ENCODE measurements around the gene EHMT1.

The EHMT1 gene

GRCh38 chr9:137694236-137694959 is 75.6 kb downstream of the EHMT1 start:
- Histone ChIP-seq H3K4me3 (ENCODE audit: insufficient read depth in 1 of 2, low read depth in 1 of 2, low read length in 2 of 2) (no peak overlapping the region), H3K14ac (ENCODE audit: low read length in 2 of 2) (no peak overlapping the region), H2BK15ac (ENCODE audit: low read depth, poor library complexity, severe bottlenecking) (no peak overlapping the region), H2BK120ac (ENCODE audit: low read depth, low read length) (no peak overlapping the region), H3K4me2 (ENCODE audit: low read length, poor library complexity, severe bottlenecking) (no peak overlapping the region), H2AK5ac (ENCODE audit: low read length, severe bottlenecking) (no peak overlapping the region), H3K18ac (ENCODE audit: low read depth in 1 of 2, low read length in 2 of 2) (no peak overlapping the region), H4K91ac (ENCODE audit: low read length) (no peak overlapping the region), H3K9ac (ENCODE audit: low read length) (no peak overlapping the region), H3K79me1 (replicated peaks; ENCODE audit: low read length, poor library complexity, severe bottlenecking) (peaks cover 39% of the 10 kb centered on the region), H3K36me3 (ENCODE audit: control insufficient read depth in 1 of 2, insufficient read depth in 2 of 2, low read depth in 1 of 2, low read length in 2 of 2) (peaks cover 0 to 9% of the 10 kb centered on the region in 2 experiments), H3K27me3 (ENCODE audit: control insufficient read depth in 1 of 2, insufficient read depth in 1 of 2, low read length in 2 of 2) (no peaks in the 10 kb centered on the region), H3K23ac (ENCODE audit: low read length in 2 of 2) (peak overlapping the region in 1 of 2 experiments; percentile 41), H3K9me3 (ENCODE audit: control insufficient read depth, low read length) (no peaks in the 10 kb centered on the region), H2BK5ac (ENCODE audit: low read depth, low read length, poor library complexity, severe bottlenecking) (no peak overlapping the region), H3K4me1 (ENCODE audit: control insufficient read depth, insufficient read depth, low read depth, low read length) (peaks cover 26% of the 10 kb centered on the region), H2BK12ac (ENCODE audit: low read length in 2 of 2) (no peak overlapping the region), H4K8ac (ENCODE audit: low read length) (peak overlapping the region; percentile 52), H3K4ac (ENCODE audit: low read depth in 1 of 2, low read length in 2 of 2) (no peak overlapping the region), H2AFZ (ENCODE audit: low read depth, low read length) (no peak overlapping the region), H3K27ac (ENCODE audit: low read length, poor library complexity, severe bottlenecking) (no peak overlapping the region)
- DNase-seq, result no peak
- WGBS, result 95% methylated on average over 35 of the region's 36 CpGs

DNA sequence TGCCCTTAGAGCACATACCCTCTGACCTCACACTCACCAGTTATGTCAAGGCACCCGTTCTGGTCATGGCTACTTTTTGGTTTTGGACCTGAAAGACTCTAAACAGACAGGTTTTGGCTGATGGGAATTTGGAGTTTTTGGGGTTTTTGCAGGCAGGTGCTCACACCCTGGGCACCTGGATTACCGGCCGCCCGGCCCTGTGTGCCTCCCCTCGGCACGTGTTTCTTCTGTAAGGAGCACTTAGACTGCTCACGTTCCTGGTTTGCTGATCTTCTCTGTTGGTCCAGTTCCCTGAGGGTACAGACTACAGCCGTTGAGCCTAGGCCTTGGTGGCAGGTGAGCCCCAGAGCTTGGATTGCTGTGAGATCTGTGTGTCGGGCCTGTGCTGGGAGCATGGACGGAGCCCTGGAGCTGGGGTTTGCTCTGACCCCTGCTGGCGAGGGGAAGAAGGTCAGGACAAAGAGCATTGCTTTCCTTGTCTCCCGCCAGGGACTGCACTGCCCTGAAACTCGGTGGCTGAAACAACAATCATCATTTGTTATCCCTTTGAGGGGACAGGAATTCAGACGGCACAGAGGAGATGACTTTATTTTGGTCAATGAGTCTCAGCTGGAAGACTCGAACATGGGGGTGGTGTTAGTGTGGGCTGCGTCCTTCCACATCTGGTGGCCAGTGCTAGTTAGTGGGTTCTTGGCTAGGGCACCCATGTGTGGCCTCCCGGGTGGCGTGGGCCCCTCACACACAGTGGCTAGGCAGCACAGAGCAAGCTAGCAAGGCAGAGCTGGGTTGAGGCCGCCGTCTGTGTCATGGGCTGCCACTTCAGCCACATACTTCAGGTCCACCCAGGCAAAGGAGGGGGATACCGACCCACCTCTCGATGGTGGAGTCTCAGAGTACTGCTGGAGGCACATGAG is 76.4 kb downstream of the EHMT1 start:
- Histone ChIP-seq H2BK5ac (ENCODE audit: low read depth, low read length, poor library complexity, severe bottlenecking) (no peak overlapping the region), H2BK120ac (ENCODE audit: low read depth, low read length) (no peak overlapping the region), H3K27me3 (ENCODE audit: control insufficient read depth in 1 of 2, insufficient read depth in 1 of 2, low read length in 2 of 2) (no peaks in the 10 kb centered on the region), H3K14ac (ENCODE audit: low read length in 2 of 2) (no peak overlapping the region), H2AK5ac (ENCODE audit: low read length, severe bottlenecking) (no peak overlapping the region), H3K4me1 (ENCODE audit: control insufficient read depth, insufficient read depth, low read depth, low read length) (peaks cover 23% of the 10 kb centered on the region), H3K9me3 (ENCODE audit: control insufficient read depth, low read length) (no peaks in the 10 kb centered on the region), H3K23ac (ENCODE audit: low read length in 2 of 2) (peak overlapping the region in 1 of 2 experiments; percentile 41), H3K36me3 (ENCODE audit: control insufficient read depth in 1 of 2, insufficient read depth in 2 of 2, low read depth in 1 of 2, low read length in 2 of 2) (peaks cover 0 to 9% of the 10 kb centered on the region in 2 experiments), H4K91ac (ENCODE audit: low read length) (no peak overlapping the region), H3K27ac (ENCODE audit: low read length, poor library complexity, severe bottlenecking) (no peak overlapping the region), H4K8ac (ENCODE audit: low read length) (no peak overlapping the region), H2BK15ac (ENCODE audit: low read depth, poor library complexity, severe bottlenecking) (no peak overlapping the region), H3K4me2 (ENCODE audit: low read length, poor library complexity, severe bottlenecking) (no peak overlapping the region), H3K4me3 (ENCODE audit: insufficient read depth in 1 of 2, low read depth in 1 of 2, low read length in 2 of 2) (no peak overlapping the region), H3K9ac (ENCODE audit: low read length) (peak overlapping the region; percentile 10), H3K4ac (ENCODE audit: low read depth in 1 of 2, low read length in 2 of 2) (no peak overlapping the region), H2BK12ac (ENCODE audit: low read length in 2 of 2) (no peak overlapping the region), H3K18ac (ENCODE audit: low read depth in 1 of 2, low read length in 2 of 2) (peak overlapping the region in 1 of 2 experiments; percentile 13), H3K79me1 (replicated peaks; ENCODE audit: low read length, poor library complexity, severe bottlenecking) (peaks cover 38% of the 10 kb centered on the region), H2AFZ (ENCODE audit: low read depth, low read length) (no peak overlapping the region)
- WGBS, result 78% methylated on average over 22 of the region's 22 CpGs
- peak; percentile 45 for DNase-seq

DNA sequence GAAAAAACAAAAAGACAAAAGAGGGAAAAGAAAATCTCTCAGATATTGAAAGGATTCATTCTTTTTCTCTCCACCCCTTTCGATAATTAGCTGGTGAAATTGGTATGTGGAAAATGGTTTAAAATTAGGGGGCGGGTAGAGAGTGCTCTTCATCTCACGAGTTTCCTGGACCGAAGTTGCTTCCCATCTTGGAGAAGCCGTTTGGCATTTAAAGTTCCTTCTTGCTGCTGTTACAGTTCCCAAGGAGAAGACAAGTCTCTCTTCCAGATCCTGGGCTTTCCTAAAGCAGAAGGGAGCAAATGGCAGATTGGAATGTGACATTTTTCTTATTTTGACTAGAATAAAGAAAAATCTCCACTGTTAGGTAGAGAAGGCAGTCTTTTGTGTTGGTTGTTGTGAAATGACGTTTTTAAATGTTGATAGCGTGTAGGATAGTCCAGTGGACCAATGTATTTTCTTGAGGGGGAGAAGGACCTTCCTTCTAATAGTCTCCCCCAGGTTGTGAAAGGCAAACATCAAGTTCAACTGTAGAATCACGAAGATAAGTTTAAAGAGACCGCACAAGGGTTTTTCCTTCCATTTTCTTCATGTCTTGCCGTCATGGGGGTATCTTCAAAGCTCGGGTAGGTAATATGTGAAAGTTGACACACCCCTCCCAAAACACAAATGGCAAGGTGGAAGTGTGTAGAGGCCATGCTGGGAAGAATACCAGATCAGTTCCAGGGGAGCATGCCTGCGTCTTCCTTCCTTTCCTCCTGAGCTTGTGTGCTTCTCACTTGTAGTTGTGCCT is 77.5 kb downstream of the EHMT1 start:
- no peak for DNase-seq
- no peak overlapping the region for H2AFZ ChIP-seq (ENCODE audit: low read depth, low read length)
- H3K36me3 ChIP-seq (ENCODE audit: control insufficient read depth in 1 of 2, insufficient read depth in 2 of 2, low read depth in 1 of 2, low read length in 2 of 2), result peaks cover 0 to 9% of the 10 kb centered on the region in 2 experiments
- H3K4ac ChIP-seq (ENCODE audit: low read depth in 1 of 2, low read length in 2 of 2), result no peak overlapping the region
- no peak overlapping the region for H2BK120ac ChIP-seq (ENCODE audit: low read depth, low read length)
- peaks cover 22% of the 10 kb centered on the region for H3K4me1 ChIP-seq (ENCODE audit: control insufficient read depth, insufficient read depth, low read depth, low read length)
- peaks cover 40% of the 10 kb centered on the region for H3K79me1 ChIP-seq (replicated peaks; ENCODE audit: low read length, poor library complexity, severe bottlenecking)
- H2AK5ac ChIP-seq (ENCODE audit: low read length, severe bottlenecking), result no peak overlapping the region
- H4K91ac ChIP-seq (ENCODE audit: low read length), result no peak overlapping the region
- H4K8ac ChIP-seq (ENCODE audit: low read length), result no peak overlapping the region
- H3K9ac ChIP-seq (ENCODE audit: low read length), result no peak overlapping the region
- no peaks in the 10 kb centered on the region for H3K27me3 ChIP-seq (ENCODE audit: control insufficient read depth in 1 of 2, insufficient read depth in 1 of 2, low read length in 2 of 2)
- no peak overlapping the region for H3K27ac ChIP-seq (ENCODE audit: low read length, poor library complexity, severe bottlenecking)
- WGBS, result 94% methylated on average over 11 of the region's 12 CpGs
- no peak overlapping the region for H2BK5ac ChIP-seq (ENCODE audit: low read depth, low read length, poor library complexity, severe bottlenecking)
- H3K23ac ChIP-seq (ENCODE audit: low read length in 2 of 2), result no peak overlapping the region
- no peak overlapping the region for H2BK15ac ChIP-seq (ENCODE audit: low read depth, poor library complexity, severe bottlenecking)
- H3K9me3 ChIP-seq (ENCODE audit: control insufficient read depth, low read length), result no peaks in the 10 kb centered on the region
- H3K4me2 ChIP-seq (ENCODE audit: low read length, poor library complexity, severe bottlenecking), result no peak overlapping the region
- no peak overlapping the region for H3K14ac ChIP-seq (ENCODE audit: low read length in 2 of 2)
- H2BK12ac ChIP-seq (ENCODE audit: low read length in 2 of 2), result no peak overlapping the region
- H3K18ac ChIP-seq (ENCODE audit: low read depth in 1 of 2, low read length in 2 of 2), result no peak overlapping the region
- H3K4me3 ChIP-seq (ENCODE audit: insufficient read depth in 1 of 2, low read depth in 1 of 2, low read length in 2 of 2), result no peak overlapping the region
